PC-3 (cell line): ENCODE measurements around the gene SETD1B. TPM values are rescaled to one million over a fixed set of nuclear protein-coding genes. Genes with fewer than 3 reads are reported as not detected.
A peak's percentile ranks its signal among the peaks of the same experiment; 100 is the strongest.

Source experiments
- ATAC-seq: fragments of 200-7000 bp; cut with Tn5 transposase; 2 replicates; pipeline ENCODE4 v1.9.1; 2020; ENCODE audit warnings: mild to moderate bottlenecking, moderate library complexity
- BruUV-seq: library from RNA; stranded (reverse); fragments of 400-500 nt; replicated peaks from 2 replicates; lab custom pipeline; 2021; lab: Mats Ljungman, UMichigan
- CTCF ChIA-PET: fragments of 300-600 bp; sonication (Branson Sonifier 250); formaldehyde crosslinking; loops from one replicate; lab custom pipeline; 2022; ENCODE audit warnings: antibody characterized with exemption; lab: Charles Lee
- POLR2A ChIA-PET: fragments of 300-600 bp; sonication (Branson Sonifier 250); formaldehyde crosslinking; loops from one replicate; lab custom pipeline; 2022; ENCODE audit warnings: antibody characterized with exemption; ENCODE audit not compliant: unreplicated experiment; lab: Charles Lee
- DNase-seq: peaks from one replicate; pipeline ENCODE4 v3.0.0-alpha.2; 2015
- H2AFZ ChIP-seq: fragments of 300-600 bp; sonication (generic); 2 replicates; pipeline ENCODE4 v1.6.0; 2016; ENCODE audit warnings: antibody characterized with exemption, low read length
- H3F3A ChIP-seq: fragments of 300-600 bp; sonication (generic); one replicate; pipeline ENCODE4 v1.6.0; 2017; ENCODE audit warnings: antibody characterized with exemption, low read length, control low read depth, mild to moderate bottlenecking; ENCODE audit not compliant: unreplicated experiment
- H3K27ac ChIP-seq: fragments of 300-600 bp; sonication (generic); 2 replicates; pipeline ENCODE4 v1.5.1; 2016; ENCODE audit warnings: mild to moderate bottlenecking, low read length
- H3K27me3 ChIP-seq: fragments of 300-600 bp; sonication (generic); 2 replicates; pipeline ENCODE4 v1.6.1; 2016; ENCODE audit warnings: low read length, mixed read lengths
- H3K36me3 ChIP-seq: fragments of 300-600 bp; sonication (generic); 2 replicates; pipeline ENCODE4 v1.6.1; 2016; ENCODE audit warnings: low read depth, mixed run types, low read length, mixed read lengths
- H3K4me1 ChIP-seq: fragments of 300-600 bp; sonication (generic); 2 replicates; pipeline ENCODE4 v1.5.1; 2016; ENCODE audit warnings: low read length; ENCODE audit not compliant: insufficient read depth
- H3K4me2 ChIP-seq: fragments of 300-600 bp; sonication (generic); 2 replicates; pipeline ENCODE4 v1.6.0; 2016; ENCODE audit warnings: low read length
- H3K4me3 ChIP-seq: fragments of 300-600 bp; sonication (generic); 2 replicates; pipeline ENCODE4 v1.5.1; 2016; ENCODE audit warnings: mild to moderate bottlenecking, low read length, mixed read lengths
- H3K79me2 ChIP-seq: fragments of 300-600 bp; sonication (generic); 2 replicates; pipeline ENCODE4 v1.6.1; 2017; ENCODE audit warnings: low read length, mixed read lengths
- H3K9ac ChIP-seq: fragments of 300-600 bp; sonication (generic); 2 replicates; pipeline ENCODE4 v1.6.0; 2016; ENCODE audit warnings: mild to moderate bottlenecking, low read length
- H3K9me2 ChIP-seq: fragments of 300-600 bp; sonication (generic); replicated peaks from 2 replicates; pipeline ENCODE4 v1.6.1; 2016; ENCODE audit warnings: mixed run types, low read length, mixed read lengths
- H3K9me3 ChIP-seq: fragments of 300-600 bp; sonication (generic); 2 replicates; pipeline ENCODE4 v1.6.1; 2016; ENCODE audit warnings: low read length, mixed read lengths
- H4K20me1 ChIP-seq: fragments of 300-600 bp; sonication (generic); 2 replicates; pipeline ENCODE4 v1.6.1; 2016; ENCODE audit warnings: low read length, mixed read lengths
- EZH2 ChIP-seq: fragments of 300-600 bp; sonication (generic); IDR thresholded peaks from one replicate; pipeline ENCODE4 v1.6.1; 2017; ENCODE audit warnings: antibody characterized with exemption, mild to moderate bottlenecking, low read length; ENCODE audit not compliant: unreplicated experiment
- EZH2phosphoT487 ChIP-seq: fragments of 300-600 bp; sonication (generic); IDR thresholded peaks from 2 replicates; pipeline ENCODE4 v1.6.1; 2018; ENCODE audit warnings: mild to moderate bottlenecking, antibody characterized with exemption, low read length, borderline replicate concordance
- intact Hi-C: fragments of 100-400 bp; cut with micrococcal nuclease; formaldehyde crosslinking; loops from 2 replicates; pipeline ENCODE4 v1.9.0; 2023
- total RNA-seq: library from RNA; depleted of rRNA; stranded (reverse); fragments of >200 nt; gene quantifications from 2 replicates; pipeline ENCODE4 v1.2.3, GENCODE V29; 2014
- TF ChIP-seq, protein P1 (sequence below): fragments of 300-600 bp; sonication (generic); conservative IDR thresholded peaks from 2 replicates; pipeline ENCODE4 v1.5.1; 2017; ENCODE audit warnings: antibody characterized with exemption, low read depth, mild to moderate bottlenecking, low read length

The SETD1B gene
- total RNA-seq, 1 experiment from 2014 or later, result 7.5 TPM

DNA sequence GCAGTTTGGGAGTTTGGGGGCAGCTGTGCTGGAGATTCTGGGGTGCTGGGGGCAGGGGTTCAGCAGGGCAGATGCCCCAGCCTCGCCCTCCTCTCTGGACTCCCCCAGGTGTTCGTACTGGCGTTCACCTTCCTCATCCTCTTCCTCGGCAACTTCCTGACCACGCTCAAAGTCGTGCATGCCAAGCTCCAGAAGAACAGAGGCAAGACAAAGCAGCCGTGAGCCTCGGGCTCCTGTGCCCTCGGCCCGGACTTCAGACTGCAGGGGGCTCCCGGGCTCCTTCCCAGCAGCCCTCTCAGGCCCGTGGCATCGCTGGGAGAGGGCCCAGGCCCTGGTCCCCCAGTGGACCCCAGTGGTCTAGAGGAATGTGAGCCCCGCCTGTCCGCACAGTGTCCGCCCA is 28.3 kb upstream of the SETD1B start:
- Histone ChIP-seq H3K36me3 (peaks cover 21% of the 10 kb centered on the region), H3K4me3 (no peak overlapping the region), H3F3A (peaks cover 5% of the 10 kb centered on the region), H3K4me1 (peaks cover 9% of the 10 kb centered on the region), H3K27me3 (no peaks in the 10 kb centered on the region), H3K9me2 (no peaks in the 10 kb centered on the region), H2AFZ (no peak overlapping the region), H3K4me2 (no peak overlapping the region), H3K9ac (no peak overlapping the region), H4K20me1 (no peaks in the 10 kb centered on the region), H3K27ac (no peak overlapping the region), H3K79me2 (peaks cover 3% of the 10 kb centered on the region; the same call in 1 of the 2 replicates), H3K9me3 (no peaks in the 10 kb centered on the region)
- DNase-seq (no peak), ATAC-seq (no peak)
- ChIA-PET CTCF (interaction anchor here (3.0 kb wide), 1 partner anchor 19 kb away, joined by 45 read pairs; the partner anchor contains the start of gene RHOF), POLR2A (no interaction called here)
- TF ChIP-seq, protein P1, sequence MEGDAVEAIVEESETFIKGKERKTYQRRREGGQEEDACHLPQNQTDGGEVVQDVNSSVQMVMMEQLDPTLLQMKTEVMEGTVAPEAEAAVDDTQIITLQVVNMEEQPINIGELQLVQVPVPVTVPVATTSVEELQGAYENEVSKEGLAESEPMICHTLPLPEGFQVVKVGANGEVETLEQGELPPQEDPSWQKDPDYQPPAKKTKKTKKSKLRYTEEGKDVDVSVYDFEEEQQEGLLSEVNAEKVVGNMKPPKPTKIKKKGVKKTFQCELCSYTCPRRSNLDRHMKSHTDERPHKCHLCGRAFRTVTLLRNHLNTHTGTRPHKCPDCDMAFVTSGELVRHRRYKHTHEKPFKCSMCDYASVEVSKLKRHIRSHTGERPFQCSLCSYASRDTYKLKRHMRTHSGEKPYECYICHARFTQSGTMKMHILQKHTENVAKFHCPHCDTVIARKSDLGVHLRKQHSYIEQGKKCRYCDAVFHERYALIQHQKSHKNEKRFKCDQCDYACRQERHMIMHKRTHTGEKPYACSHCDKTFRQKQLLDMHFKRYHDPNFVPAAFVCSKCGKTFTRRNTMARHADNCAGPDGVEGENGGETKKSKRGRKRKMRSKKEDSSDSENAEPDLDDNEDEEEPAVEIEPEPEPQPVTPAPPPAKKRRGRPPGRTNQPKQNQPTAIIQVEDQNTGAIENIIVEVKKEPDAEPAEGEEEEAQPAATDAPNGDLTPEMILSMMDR, result no peak
- TF ChIP-seq EZH2 (no peak), EZH2phosphoT487 (no peak)
- intact Hi-C loops, result no loop called here
- no TSS peak for BruUV-seq

DNA sequence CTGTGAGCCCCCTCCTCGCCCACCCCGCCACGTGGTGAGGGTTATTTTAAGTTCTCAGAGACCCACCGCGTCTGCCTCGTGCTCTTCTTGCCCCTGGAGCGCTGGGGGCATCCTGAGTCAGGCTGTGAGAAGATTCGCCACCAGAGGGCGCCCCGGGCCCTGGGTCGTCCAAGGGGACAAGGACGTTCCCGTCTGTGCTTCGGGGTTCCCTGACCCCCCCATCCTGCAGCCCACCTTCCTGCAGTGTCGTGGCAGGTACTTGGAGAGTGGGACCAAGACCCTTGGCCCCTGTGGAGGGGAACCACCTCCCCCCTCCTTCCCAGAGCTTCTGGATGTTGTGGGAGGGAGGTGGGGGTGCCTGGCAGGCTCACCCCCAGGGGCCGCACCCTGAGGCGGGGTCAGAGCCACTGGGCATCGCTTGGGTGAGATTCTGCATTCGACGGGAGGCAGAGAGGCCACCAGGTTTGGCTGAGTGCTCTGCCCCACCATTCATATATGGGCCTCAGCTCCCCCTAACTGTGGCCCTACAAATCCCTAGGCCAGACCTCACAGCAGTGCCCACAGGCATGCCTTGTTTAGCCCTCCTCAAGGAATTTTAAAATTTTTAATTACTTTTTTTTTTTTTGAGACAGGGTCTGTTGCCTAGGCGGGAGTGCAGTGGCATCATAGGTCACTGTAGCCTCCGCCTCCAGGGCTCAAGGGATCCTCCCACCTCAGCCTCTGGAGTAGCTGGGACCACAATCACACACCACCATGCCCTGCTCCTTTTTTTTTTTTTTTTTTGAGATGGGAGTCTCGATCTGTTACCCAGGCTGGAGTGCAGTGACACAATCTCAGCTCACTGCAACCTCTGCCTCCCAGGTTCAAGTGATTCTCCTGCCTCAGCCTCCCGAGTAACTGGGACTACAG is 27.4 kb upstream of the SETD1B start:
- Histone ChIP-seq H3F3A (peaks cover 5% of the 10 kb centered on the region), H3K27ac (peak overlapping the region; percentile 27; the same call in 1 of the 2 replicates), H3K9me3 (no peaks in the 10 kb centered on the region), H2AFZ (no peak overlapping the region), H3K79me2 (peaks cover 13% of the 10 kb centered on the region), H3K36me3 (peaks cover 30% of the 10 kb centered on the region), H3K4me3 (no peak overlapping the region), H3K4me1 (peaks cover 9% of the 10 kb centered on the region), H3K9me2 (no peaks in the 10 kb centered on the region), H4K20me1 (0 out of 2 replicates have a peak, but pooled peaks cover under 1% of the 10 kb centered on the region), H3K27me3 (no peaks in the 10 kb centered on the region), H3K4me2 (no peak overlapping the region), H3K9ac (no peak overlapping the region)
- intact Hi-C loops, result loop anchor here (1.0 kb wide), 1 partner anchor 18 kb away; no protein-coding TSS in a partner anchor
- BruUV-seq, result no TSS peak
- ATAC-seq (peak; percentile 54), DNase-seq (peak; percentile 81)
- TF ChIP-seq EZH2phosphoT487 (no peak), EZH2 (no peak)
- TF ChIP-seq, protein P1, result peak; percentile 98
- ChIA-PET CTCF (interaction anchor here (0.6 to 3.0 kb wide), 2 partner anchors 18 to 61 kb away, joined by 3 to 45 read pairs; partner anchors contain the start of gene RHOF), POLR2A (interaction anchor here (0.6 kb wide), 1 partner anchor 56 kb away, joined by 6 read pairs; no protein-coding TSS in a partner anchor)
